Measurements from ENCODE around the gene DAPK2. TPM values are rescaled to one million over a fixed set of nuclear protein-coding genes. Genes with fewer than 3 reads are reported as not detected.

Gene DAPK2
- total and polyA plus RNA-seq, 2 of the 13 experiments (the other 11 are each of a cell fraction or from before 2014, with no cell fraction given) = 0.33 to 0.63 TPM

GRCh38 chr15:63891079-63891767, 155.1 kb downstream of the DAPK2 start (continued):
- no peak for TF ChIP-seq SAFB2 (CRISPR knock-in tag; IDR thresholded peaks at IDR 0.05; ENCODE audit: borderline replicate concordance, low read depth)
- no peak for TF ChIP-seq CENPX (CRISPR knock-in tag; IDR thresholded peaks at IDR 0.05)
- TF ChIP-seq GATAD1 (CRISPR knock-in tag; IDR thresholded peaks at IDR 0.05) = 0 out of 2 replicates have a peak, but pooled peaks have one; percentile 25
- no peak for TF ChIP-seq ZNF496 (CRISPR knock-in tag; IDR thresholded peaks at IDR 0.05; ENCODE audit: insufficient replicate concordance)
- TF ChIP-seq FOXO1 (CRISPR knock-in tag; IDR thresholded peaks at IDR 0.05) = no peak; the same call in 1 of the 2 replicates
- TF ChIP-seq BCL3 (CRISPR knock-in tag; IDR thresholded peaks at IDR 0.05) = no peak
- no peak for TF ChIP-seq GABPA (IDR thresholded peaks at IDR 0.05; ENCODE audit: low read depth, low read length)
- TF ChIP-seq GABPA (CRISPR knock-in tag; IDR thresholded peaks at IDR 0.05; ENCODE audit: low read depth) = no peak
- no peak for TF ChIP-seq ZNF841 (CRISPR knock-in tag; IDR thresholded peaks at IDR 0.05; ENCODE audit: borderline replicate concordance)
- TF ChIP-seq EZH2 (conservative IDR thresholded peaks at IDR 0.05; ENCODE audit: low read depth, low read length) = no peak
- no peak for TF ChIP-seq TFAP4 (IDR thresholded peaks at IDR 0.05; ENCODE audit: borderline replicate concordance, low read depth)
- no peak for TF ChIP-seq ZNF598 (CRISPR knock-in tag; IDR thresholded peaks at IDR 0.05; ENCODE audit: borderline replicate concordance)
- TF ChIP-seq HNRNPK (IDR thresholded peaks at IDR 0.05; ENCODE audit: low read depth, low read length, poor library complexity, severe bottlenecking) = no peak
- no peak for TF ChIP-seq PLRG1 (conservative IDR thresholded peaks at IDR 0.05)
- TF ChIP-seq PAF1 (CRISPR knock-in tag; IDR thresholded peaks at IDR 0.05) = no peak
- TF ChIP-seq CEBPB (IDR thresholded peaks at IDR 0.05; ENCODE audit: borderline replicate concordance, low read depth, low read length) = no peak
- no peak for TF ChIP-seq AGO1 (IDR thresholded peaks at IDR 0.05; ENCODE audit: low read depth, low read length, poor library complexity, severe bottlenecking)
- TF ChIP-seq, protein P1, sequence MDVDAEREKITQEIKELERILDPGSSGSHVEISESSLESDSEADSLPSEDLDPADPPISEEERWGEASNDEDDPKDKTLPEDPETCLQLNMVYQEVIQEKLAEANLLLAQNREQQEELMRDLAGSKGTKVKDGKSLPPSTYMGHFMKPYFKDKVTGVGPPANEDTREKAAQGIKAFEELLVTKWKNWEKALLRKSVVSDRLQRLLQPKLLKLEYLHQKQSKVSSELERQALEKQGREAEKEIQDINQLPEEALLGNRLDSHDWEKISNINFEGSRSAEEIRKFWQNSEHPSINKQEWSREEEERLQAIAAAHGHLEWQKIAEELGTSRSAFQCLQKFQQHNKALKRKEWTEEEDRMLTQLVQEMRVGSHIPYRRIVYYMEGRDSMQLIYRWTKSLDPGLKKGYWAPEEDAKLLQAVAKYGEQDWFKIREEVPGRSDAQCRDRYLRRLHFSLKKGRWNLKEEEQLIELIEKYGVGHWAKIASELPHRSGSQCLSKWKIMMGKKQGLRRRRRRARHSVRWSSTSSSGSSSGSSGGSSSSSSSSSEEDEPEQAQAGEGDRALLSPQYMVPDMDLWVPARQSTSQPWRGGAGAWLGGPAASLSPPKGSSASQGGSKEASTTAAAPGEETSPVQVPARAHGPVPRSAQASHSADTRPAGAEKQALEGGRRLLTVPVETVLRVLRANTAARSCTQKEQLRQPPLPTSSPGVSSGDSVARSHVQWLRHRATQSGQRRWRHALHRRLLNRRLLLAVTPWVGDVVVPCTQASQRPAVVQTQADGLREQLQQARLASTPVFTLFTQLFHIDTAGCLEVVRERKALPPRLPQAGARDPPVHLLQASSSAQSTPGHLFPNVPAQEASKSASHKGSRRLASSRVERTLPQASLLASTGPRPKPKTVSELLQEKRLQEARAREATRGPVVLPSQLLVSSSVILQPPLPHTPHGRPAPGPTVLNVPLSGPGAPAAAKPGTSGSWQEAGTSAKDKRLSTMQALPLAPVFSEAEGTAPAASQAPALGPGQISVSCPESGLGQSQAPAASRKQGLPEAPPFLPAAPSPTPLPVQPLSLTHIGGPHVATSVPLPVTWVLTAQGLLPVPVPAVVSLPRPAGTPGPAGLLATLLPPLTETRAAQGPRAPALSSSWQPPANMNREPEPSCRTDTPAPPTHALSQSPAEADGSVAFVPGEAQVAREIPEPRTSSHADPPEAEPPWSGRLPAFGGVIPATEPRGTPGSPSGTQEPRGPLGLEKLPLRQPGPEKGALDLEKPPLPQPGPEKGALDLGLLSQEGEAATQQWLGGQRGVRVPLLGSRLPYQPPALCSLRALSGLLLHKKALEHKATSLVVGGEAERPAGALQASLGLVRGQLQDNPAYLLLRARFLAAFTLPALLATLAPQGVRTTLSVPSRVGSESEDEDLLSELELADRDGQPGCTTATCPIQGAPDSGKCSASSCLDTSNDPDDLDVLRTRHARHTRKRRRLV (CRISPR knock-in tag; IDR thresholded peaks at IDR 0.05) = no peak
- 0 out of 2 replicates have a peak, but pooled peaks have one; percentile 47 for TF ChIP-seq ETV6 (CRISPR knock-in tag; conservative IDR thresholded peaks at IDR 0.05)
- no peak for TF ChIP-seq NFE2 (CRISPR knock-in tag; IDR thresholded peaks at IDR 0.05)
- no peak for TF ChIP-seq ZNF615 (CRISPR knock-in tag; IDR thresholded peaks at IDR 0.05; ENCODE audit: borderline replicate concordance)
- TF ChIP-seq ZNF567 (CRISPR knock-in tag; IDR thresholded peaks at IDR 0.05; ENCODE audit: borderline replicate concordance) = no peak

Measured in HepG2 (cell line).